Neural cell (in vitro differentiated cells): ENCODE results near the gene CNKSR2. TPM values are rescaled to one million over a fixed set of nuclear protein-coding genes. Genes with fewer than 3 reads are reported as not detected.

ENCODE experiments used
- H2AFZ ChIP-seq: fragments of 200-600, 300-800 bp; sonication (generic), shearing (Covaris generic); 2 replicates; pipeline ENCODE4 v1.6.0; 2014; ENCODE audit warnings: low read depth, mild to moderate bottlenecking, antibody characterized with exemption, low read length, moderate library complexity
- H3F3A ChIP-seq: fragments of 200-600 bp; shearing (Covaris generic); 2 replicates; pipeline ENCODE4 v1.6.1; 2016; ENCODE audit warnings: mild to moderate bottlenecking, moderate library complexity, mixed read lengths, antibody characterized with exemption, low read length; ENCODE audit not compliant: insufficient read depth, poor library complexity, severe bottlenecking
- H3K27ac ChIP-seq: fragments of 200-600, 300-800 bp; sonication (generic), shearing (Covaris generic); 2 replicates; pipeline ENCODE4 v1.5.1; 2014; ENCODE audit warnings: mild to moderate bottlenecking, low read length, moderate library complexity
- H3K27me3 ChIP-seq: fragments of 300-800, 200-600 bp; sonication (generic), shearing (Covaris generic); 2 replicates; pipeline ENCODE4 v1.6.0; 2014; ENCODE audit warnings: mild to moderate bottlenecking, low read depth, low read length, moderate library complexity; ENCODE audit not compliant: insufficient read depth
- H3K36me3 ChIP-seq: fragments of 300-800, 200-600 bp; sonication (generic), shearing (Covaris generic); 2 replicates; pipeline ENCODE4 v1.5.1; 2014; ENCODE audit warnings: mild to moderate bottlenecking, antibody characterized with exemption, low read length, moderate library complexity; ENCODE audit not compliant: insufficient read depth
- H3K4me2 ChIP-seq: fragments of 300-800, 200-600 bp; sonication (generic), shearing (Covaris generic); 2 replicates; pipeline ENCODE4 v1.6.0; 2014; ENCODE audit warnings: mild to moderate bottlenecking, low read length
- H3K4me3 ChIP-seq: fragments of 300-800, 200-600 bp; sonication (generic), shearing (Covaris generic); 2 replicates; pipeline ENCODE4 v1.5.1; 2014; ENCODE audit warnings: mild to moderate bottlenecking, low read length, moderate library complexity
- H3K79me2 ChIP-seq: fragments of 200-600 bp; shearing (Covaris generic); replicated peaks from 2 replicates; pipeline ENCODE4 v1.6.0; 2014; ENCODE audit warnings: mild to moderate bottlenecking, low read length, moderate library complexity; ENCODE audit not compliant: insufficient read depth
- H3K9ac ChIP-seq: fragments of 300-800, 200-600 bp; sonication (generic), shearing (Covaris generic); 2 replicates; pipeline ENCODE4 v1.6.1; 2016; ENCODE audit warnings: mild to moderate bottlenecking, low read length, mixed read lengths
- H3K9me2 ChIP-seq: fragments of 200-600 bp; shearing (Covaris generic); 2 replicates; pipeline ENCODE4 v1.6.1; 2016; ENCODE audit warnings: mild to moderate bottlenecking, low read length, mixed read lengths; ENCODE audit not compliant: insufficient read depth
- H3K9me3 ChIP-seq: fragments of 200-600, 300-800 bp; sonication (generic), shearing (Covaris generic); 2 replicates; pipeline ENCODE4 v1.6.1; 2016; ENCODE audit warnings: mild to moderate bottlenecking, mixed run types, low read length, moderate library complexity, mixed read lengths
- H4K20me1 ChIP-seq: fragments of 200-600 bp; shearing (Covaris generic); 2 replicates; pipeline ENCODE4 v1.6.1; 2016; ENCODE audit warnings: mild to moderate bottlenecking, mixed run types; ENCODE audit not compliant: insufficient read depth
- EP300 ChIP-seq: fragments of 450-650 bp; conservative IDR thresholded peaks from 2 replicates; pipeline ENCODE4 v1.6.1; 2014; ENCODE audit warnings: antibody characterized with exemption, mild to moderate bottlenecking, moderate library complexity; ENCODE audit not compliant: poor library complexity, severe bottlenecking
- EZH2 ChIP-seq: fragments of 200-600, 300-800 bp; shearing (Covaris generic), sonication (generic); IDR thresholded peaks from 2 replicates; pipeline ENCODE4 v1.6.1; 2014; ENCODE audit warnings: antibody characterized with exemption, low read length, borderline replicate concordance, mild to moderate bottlenecking; ENCODE audit not compliant: insufficient read depth, poor library complexity, severe bottlenecking
- MXI1 ChIP-seq: fragments of 450-650 bp; conservative IDR thresholded peaks from 2 replicates; pipeline ENCODE4 v1.6.1; 2014; ENCODE audit warnings: antibody characterized with exemption, mild to moderate bottlenecking; ENCODE audit not compliant: poor library complexity, severe bottlenecking
- POLR2AphosphoS5 ChIP-seq: IDR thresholded peaks from 2 replicates; pipeline ENCODE4 v1.6.1; 2012
- RAD21 ChIP-seq: fragments of 450-650 bp; conservative IDR thresholded peaks from 2 replicates; pipeline ENCODE4 v1.6.1; 2014; ENCODE audit warnings: antibody characterized with exemption, mild to moderate bottlenecking, moderate library complexity
- SMC3 ChIP-seq: fragments of 450-650 bp; conservative IDR thresholded peaks from 2 replicates; pipeline ENCODE4 v1.6.1; 2014; ENCODE audit warnings: antibody characterized with exemption, mild to moderate bottlenecking, moderate library complexity; ENCODE audit not compliant: poor library complexity
- TAF1 ChIP-seq: IDR thresholded peaks from 2 replicates; pipeline ENCODE4 v1.6.1; 2012; ENCODE audit warnings: low read depth
- polyA plus RNA-seq: library from polyadenylated mRNA; depleted of rRNA; stranded (reverse); fragments of >200 nt; gene quantifications from 2 replicates; pipeline ENCODE4 v1.2.3, GENCODE V29; 2014
- TF ChIP-seq, protein P1 (sequence below): IDR thresholded peaks from 2 replicates; pipeline ENCODE4 v1.6.1; 2012; ENCODE audit warnings: borderline replicate concordance
- TF ChIP-seq, protein P2 (sequence below): fragments of 450-650 bp; IDR thresholded peaks from 2 replicates; pipeline ENCODE4 v1.5.1; 2014; ENCODE audit warnings: antibody characterized with exemption, mild to moderate bottlenecking, moderate library complexity; ENCODE audit not compliant: poor library complexity, severe bottlenecking

Gene CNKSR2
- polyA plus RNA-seq, 1 donor from 2014 or later, result 31.1 TPM

DNA sequence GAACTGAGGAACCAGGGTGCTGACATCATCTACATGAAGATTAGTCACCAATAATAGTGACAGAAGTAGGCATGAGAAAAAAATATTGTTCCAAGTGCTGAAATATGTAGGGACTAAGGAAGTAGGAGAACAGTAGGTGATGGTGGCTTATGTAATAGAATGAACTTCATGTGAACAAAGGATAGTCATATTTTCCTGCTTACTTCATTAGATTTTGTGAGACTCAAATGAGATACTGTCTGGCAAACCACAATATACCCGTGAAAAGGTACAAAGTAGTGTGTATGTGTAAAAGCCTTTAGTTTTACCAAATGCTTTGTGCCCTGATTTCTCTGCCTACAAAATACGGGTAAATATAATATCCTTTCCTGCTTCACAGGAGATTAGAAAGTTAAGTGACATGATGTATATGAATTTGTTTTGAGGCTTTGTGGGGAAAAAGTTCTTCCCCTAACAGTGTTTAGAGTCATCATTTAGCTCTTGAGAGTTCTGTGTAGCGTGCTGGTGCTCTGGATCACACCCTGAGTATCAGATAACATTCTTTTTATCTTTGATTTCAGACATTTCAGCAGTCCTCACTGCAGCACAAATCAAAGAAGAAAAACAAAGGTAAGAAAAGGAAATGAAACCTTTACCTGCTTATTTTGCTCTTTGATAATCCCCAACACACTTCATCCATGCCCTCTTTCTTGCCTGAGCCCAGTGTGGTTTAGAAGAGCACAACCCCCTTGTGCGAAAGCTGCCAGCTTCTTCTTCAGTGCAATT lies 216.0 kb downstream of the CNKSR2 start:
- no peaks in the 10 kb centered on the region for H3K79me2 ChIP-seq
- no peaks in the 10 kb centered on the region for H3K9me3 ChIP-seq
- no peaks in the 10 kb centered on the region for H3K9me2 ChIP-seq
- no peak overlapping the region for H2AFZ ChIP-seq
- H3K4me2 ChIP-seq, result no peak overlapping the region
- H3K36me3 ChIP-seq, result no peaks in the 10 kb centered on the region
- no peaks in the 10 kb centered on the region for H3F3A ChIP-seq
- no peak overlapping the region for H3K4me3 ChIP-seq
- H3K27me3 ChIP-seq, result no peaks in the 10 kb centered on the region
- H3K9ac ChIP-seq, result no peak overlapping the region
- TF ChIP-seq EZH2 (no peak), MXI1 (no peak), TAF1 (no peak), SMC3 (no peak), EP300 (no peak), POLR2AphosphoS5 (no peak), RAD21 (no peak)
- TF ChIP-seq, protein P1, sequence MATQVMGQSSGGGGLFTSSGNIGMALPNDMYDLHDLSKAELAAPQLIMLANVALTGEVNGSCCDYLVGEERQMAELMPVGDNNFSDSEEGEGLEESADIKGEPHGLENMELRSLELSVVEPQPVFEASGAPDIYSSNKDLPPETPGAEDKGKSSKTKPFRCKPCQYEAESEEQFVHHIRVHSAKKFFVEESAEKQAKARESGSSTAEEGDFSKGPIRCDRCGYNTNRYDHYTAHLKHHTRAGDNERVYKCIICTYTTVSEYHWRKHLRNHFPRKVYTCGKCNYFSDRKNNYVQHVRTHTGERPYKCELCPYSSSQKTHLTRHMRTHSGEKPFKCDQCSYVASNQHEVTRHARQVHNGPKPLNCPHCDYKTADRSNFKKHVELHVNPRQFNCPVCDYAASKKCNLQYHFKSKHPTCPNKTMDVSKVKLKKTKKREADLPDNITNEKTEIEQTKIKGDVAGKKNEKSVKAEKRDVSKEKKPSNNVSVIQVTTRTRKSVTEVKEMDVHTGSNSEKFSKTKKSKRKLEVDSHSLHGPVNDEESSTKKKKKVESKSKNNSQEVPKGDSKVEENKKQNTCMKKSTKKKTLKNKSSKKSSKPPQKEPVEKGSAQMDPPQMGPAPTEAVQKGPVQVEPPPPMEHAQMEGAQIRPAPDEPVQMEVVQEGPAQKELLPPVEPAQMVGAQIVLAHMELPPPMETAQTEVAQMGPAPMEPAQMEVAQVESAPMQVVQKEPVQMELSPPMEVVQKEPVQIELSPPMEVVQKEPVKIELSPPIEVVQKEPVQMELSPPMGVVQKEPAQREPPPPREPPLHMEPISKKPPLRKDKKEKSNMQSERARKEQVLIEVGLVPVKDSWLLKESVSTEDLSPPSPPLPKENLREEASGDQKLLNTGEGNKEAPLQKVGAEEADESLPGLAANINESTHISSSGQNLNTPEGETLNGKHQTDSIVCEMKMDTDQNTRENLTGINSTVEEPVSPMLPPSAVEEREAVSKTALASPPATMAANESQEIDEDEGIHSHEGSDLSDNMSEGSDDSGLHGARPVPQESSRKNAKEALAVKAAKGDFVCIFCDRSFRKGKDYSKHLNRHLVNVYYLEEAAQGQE, result no peak
- TF ChIP-seq, protein P2, sequence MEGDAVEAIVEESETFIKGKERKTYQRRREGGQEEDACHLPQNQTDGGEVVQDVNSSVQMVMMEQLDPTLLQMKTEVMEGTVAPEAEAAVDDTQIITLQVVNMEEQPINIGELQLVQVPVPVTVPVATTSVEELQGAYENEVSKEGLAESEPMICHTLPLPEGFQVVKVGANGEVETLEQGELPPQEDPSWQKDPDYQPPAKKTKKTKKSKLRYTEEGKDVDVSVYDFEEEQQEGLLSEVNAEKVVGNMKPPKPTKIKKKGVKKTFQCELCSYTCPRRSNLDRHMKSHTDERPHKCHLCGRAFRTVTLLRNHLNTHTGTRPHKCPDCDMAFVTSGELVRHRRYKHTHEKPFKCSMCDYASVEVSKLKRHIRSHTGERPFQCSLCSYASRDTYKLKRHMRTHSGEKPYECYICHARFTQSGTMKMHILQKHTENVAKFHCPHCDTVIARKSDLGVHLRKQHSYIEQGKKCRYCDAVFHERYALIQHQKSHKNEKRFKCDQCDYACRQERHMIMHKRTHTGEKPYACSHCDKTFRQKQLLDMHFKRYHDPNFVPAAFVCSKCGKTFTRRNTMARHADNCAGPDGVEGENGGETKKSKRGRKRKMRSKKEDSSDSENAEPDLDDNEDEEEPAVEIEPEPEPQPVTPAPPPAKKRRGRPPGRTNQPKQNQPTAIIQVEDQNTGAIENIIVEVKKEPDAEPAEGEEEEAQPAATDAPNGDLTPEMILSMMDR, result no peak
- H4K20me1 ChIP-seq, result no peaks in the 10 kb centered on the region
- H3K27ac ChIP-seq, result no peak overlapping the region

GRCh38 chrX:21606002-21606401 lies 231.8 kb downstream of the CNKSR2 start:
- H3K27ac ChIP-seq, result no peak overlapping the region
- no peaks in the 10 kb centered on the region for H3F3A ChIP-seq
- H3K27me3 ChIP-seq, result no peaks in the 10 kb centered on the region
- H3K36me3 ChIP-seq, result no peaks in the 10 kb centered on the region
- no peaks in the 10 kb centered on the region for H4K20me1 ChIP-seq
- TF ChIP-seq EZH2, result no peak
- TF ChIP-seq, protein P2, result no peak
- no peak for TF ChIP-seq TAF1
- TF ChIP-seq MXI1, result no peak
- no peak for TF ChIP-seq SMC3
- no peak for TF ChIP-seq POLR2AphosphoS5
- H3K79me2 ChIP-seq, result no peaks in the 10 kb centered on the region
- no peaks in the 10 kb centered on the region for H3K9me3 ChIP-seq
- H3K4me2 ChIP-seq, result no peak overlapping the region
- H3K9ac ChIP-seq, result no peak overlapping the region
- no peak overlapping the region for H3K4me3 ChIP-seq
- no peak overlapping the region for H2AFZ ChIP-seq
- no peaks in the 10 kb centered on the region for H3K9me2 ChIP-seq
